ENCODE measurements around the gene APLN. TPM values are rescaled to one million over a fixed set of nuclear protein-coding genes. Genes with fewer than 3 reads are reported as not detected.
A peak's percentile ranks its signal among the peaks of the same experiment; 100 is the strongest.

The APLN gene
- total RNA-seq, 1 donor from 2014 or later = 0.29 TPM

- no peak for DNase-seq (ENCODE audit: low spot score in 2 of 2, unreplicated experiment in 2 of 2)
- no peaks in the 10 kb centered on the region for H3K27me3 Mint-ChIP-seq (ENCODE audit: low read depth)
- no peaks in the 10 kb centered on the region for H3K36me3 Mint-ChIP-seq
- H3K9me3 Mint-ChIP-seq = peaks cover 8% of the 10 kb centered on the region
- peaks cover 2% of the 10 kb centered on the region for H3K4me1 Mint-ChIP-seq
- TF ChIP-seq CTCF (IDR thresholded peaks at IDR 0.05; ENCODE audit: unreplicated experiment) = no peak
- no peak overlapping the region for H3K4me3 Mint-ChIP-seq
- H3K27ac Mint-ChIP-seq = no peak overlapping the region
Observed at GRCh38 chrX:129679901-129680300, 25.1 kb upstream of the APLN start.

GRCh38 chrX:129678614-129679195 is 23.9 kb upstream of the APLN start:
- no peak for DNase-seq (ENCODE audit: low spot score in 2 of 2, unreplicated experiment in 2 of 2)
- Mint-ChIP-seq H3K4me3 (no peak overlapping the region), H3K36me3 (no peaks in the 10 kb centered on the region), H3K27me3 (ENCODE audit: low read depth) (no peaks in the 10 kb centered on the region), H3K27ac (no peak overlapping the region), H3K9me3 (peaks cover 15% of the 10 kb centered on the region), H3K4me1 (peaks cover 2% of the 10 kb centered on the region)
- TF ChIP-seq CTCF (IDR thresholded peaks at IDR 0.05; ENCODE audit: unreplicated experiment) = no peak

GRCh38 chrX:129667412-129667811 is 12.7 kb upstream of the APLN start:
- peaks cover 33% of the 10 kb centered on the region for H3K9me3 Mint-ChIP-seq
- TF ChIP-seq CTCF (IDR thresholded peaks at IDR 0.05; ENCODE audit: unreplicated experiment) = no peak

DNA sequence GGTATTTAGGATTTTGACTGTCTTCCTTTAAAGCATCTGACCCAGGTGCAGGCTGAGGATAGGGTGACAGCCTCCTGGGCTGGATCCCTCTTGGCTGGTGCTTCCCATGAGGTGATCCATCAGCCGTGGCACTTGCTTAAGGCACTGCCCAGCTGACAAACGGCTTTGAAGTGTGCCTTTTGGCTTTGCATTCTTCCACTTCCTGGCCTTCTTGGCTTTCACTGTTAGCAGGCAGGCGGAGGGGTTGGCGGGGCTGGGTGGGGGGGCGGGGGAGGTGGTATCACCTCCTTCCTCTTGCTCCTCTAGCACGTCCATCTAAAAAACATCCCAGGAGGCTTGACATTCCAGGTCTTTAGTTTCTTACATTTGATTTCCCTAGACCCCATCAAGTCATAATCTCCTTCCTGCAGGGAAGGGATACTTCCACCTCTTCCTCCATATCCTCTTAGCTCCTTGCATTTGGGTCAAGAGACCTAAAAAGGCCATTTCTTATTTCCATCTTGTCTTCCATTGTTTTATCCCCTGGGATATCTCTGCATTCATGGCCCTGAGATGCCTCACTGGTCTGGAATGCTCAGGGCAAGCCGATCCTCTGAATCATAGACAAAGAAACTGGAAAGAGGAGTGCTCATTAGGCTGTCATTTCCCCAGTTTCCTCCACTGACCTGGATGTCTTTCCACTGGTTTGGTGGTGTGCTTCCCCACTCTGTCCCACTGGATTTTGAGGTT is 11.3 kb upstream of the APLN start:
- Mint-ChIP-seq H3K27ac (peak overlapping the region; percentile 55), H3K36me3 (peaks cover 2% of the 10 kb centered on the region), H3K4me3 (no peak overlapping the region), H3K27me3 (ENCODE audit: low read depth) (no peaks in the 10 kb centered on the region), H3K4me1 (peaks cover 19% of the 10 kb centered on the region), H3K9me3 (peaks cover 29% of the 10 kb centered on the region)
- no peak for TF ChIP-seq CTCF (IDR thresholded peaks at IDR 0.05; ENCODE audit: unreplicated experiment)
- no peak for DNase-seq (ENCODE audit: low spot score in 2 of 2, unreplicated experiment in 2 of 2)

More at GRCh38 chrX:129667412-129667811, 12.7 kb upstream of the APLN start:
- H3K27me3 Mint-ChIP-seq (ENCODE audit: low read depth) = no peaks in the 10 kb centered on the region
- H3K4me3 Mint-ChIP-seq = no peak overlapping the region
- H3K36me3 Mint-ChIP-seq = peaks cover 2% of the 10 kb centered on the region
- DNase-seq (ENCODE audit: low spot score in 2 of 2, unreplicated experiment in 2 of 2) = no peak
- no peak overlapping the region for H3K27ac Mint-ChIP-seq
- H3K4me1 Mint-ChIP-seq = peaks cover 19% of the 10 kb centered on the region

- no peaks in the 10 kb centered on the region for H3K27me3 Mint-ChIP-seq (ENCODE audit: low read depth)
- H3K36me3 Mint-ChIP-seq = peaks cover 2% of the 10 kb centered on the region
- TF ChIP-seq CTCF (IDR thresholded peaks at IDR 0.05; ENCODE audit: unreplicated experiment) = no peak
- H3K9me3 Mint-ChIP-seq = peaks cover 11% of the 10 kb centered on the region
- no peak for DNase-seq (ENCODE audit: low spot score in 2 of 2, unreplicated experiment in 2 of 2)
- H3K4me1 Mint-ChIP-seq = peaks cover 19% of the 10 kb centered on the region
- no peak overlapping the region for H3K27ac Mint-ChIP-seq
- no peak overlapping the region for H3K4me3 Mint-ChIP-seq
Observed at GRCh38 chrX:129663171-129663570, 8.4 kb upstream of the APLN start.
